WTC11 (cell line): ENCODE measurements around the gene RACGAP1. TPM values are rescaled to one million over a fixed set of nuclear protein-coding genes. Genes with fewer than 3 reads are reported as not detected.

Source experiments
- AFF4 ChIP-seq: sonication (generic); formaldehyde crosslinking; IDR thresholded peaks from 2 replicates; pipeline ENCODE4 v1.8.1; 2023; ENCODE audit warnings: mild to moderate bottlenecking, missing genetic modification reagents, borderline replicate concordance
- AR ChIP-seq: fragments of 250-450 bp; sonication (Bioruptor Pico); IDR thresholded peaks from 2 replicates; pipeline ENCODE4 v1.9.0; 2021; ENCODE audit warnings: mild to moderate bottlenecking
- CDX4 ChIP-seq: fragments of 250-450 bp; sonication (Bioruptor Pico); IDR thresholded peaks from 2 replicates; pipeline ENCODE4 v1.9.0; 2021; ENCODE audit warnings: moderate library complexity, mild to moderate bottlenecking, inconsistent platforms, borderline replicate concordance
- CREM ChIP-seq: sonication (generic); formaldehyde crosslinking; IDR thresholded peaks from 2 replicates; pipeline ENCODE4 v1.8.1; 2022; ENCODE audit warnings: mild to moderate bottlenecking, missing genetic modification reagents, moderate library complexity
- IRF2 ChIP-seq: sonication (generic); formaldehyde crosslinking; IDR thresholded peaks from 2 replicates; pipeline ENCODE4 v1.8.0; 2022; ENCODE audit warnings: low read depth, missing genetic modification reagents, borderline replicate concordance
- SMAD3 ChIP-seq: sonication (generic); formaldehyde crosslinking; IDR thresholded peaks from 2 replicates; pipeline ENCODE4 v1.8.0; 2022; ENCODE audit warnings: missing genetic modification reagents, mild to moderate bottlenecking, borderline replicate concordance
- USF1 ChIP-seq: sonication (generic); formaldehyde crosslinking; IDR thresholded peaks from 2 replicates; pipeline ENCODE4 v1.8.0; 2022; ENCODE audit warnings: mild to moderate bottlenecking, missing genetic modification reagents
- USF2 ChIP-seq: sonication (generic); formaldehyde crosslinking; IDR thresholded peaks from 2 replicates; pipeline ENCODE4 v1.8.1; 2023; ENCODE audit warnings: mild to moderate bottlenecking, missing genetic modification reagents, moderate library complexity
- ZMAT4 ChIP-seq: fragments of 250-450 bp; sonication (Bioruptor Pico); IDR thresholded peaks from 2 replicates; pipeline ENCODE4 v1.9.0; 2021; ENCODE audit warnings: mild to moderate bottlenecking
- total RNA-seq: library from RNA; stranded (reverse); gene quantifications from 3 replicates; pipeline ENCODE4 v1.2.3, GENCODE V29; 2021
- TF ChIP-seq, protein P1 (sequence below): sonication (generic); formaldehyde crosslinking; IDR thresholded peaks from 2 replicates; pipeline ENCODE4 v1.8.0; 2023; ENCODE audit warnings: missing genetic modification reagents, mild to moderate bottlenecking, borderline replicate concordance

RACGAP1 gene
- total RNA-seq, 1 experiment from 2014 or later: 87.7 TPM

- TF ChIP-seq AR (no peak), USF1 (no peak), USF2 (CRISPR knock-in tag) (no peak), ZMAT4 (CRISPR knock-in tag) (no peak), CREM (CRISPR knock-in tag) (no peak), AFF4 (no peak), IRF2 (CRISPR knock-in tag) (no peak), SMAD3 (no peak), CDX4 (CRISPR knock-in tag) (no peak)
- TF ChIP-seq, protein P1, sequence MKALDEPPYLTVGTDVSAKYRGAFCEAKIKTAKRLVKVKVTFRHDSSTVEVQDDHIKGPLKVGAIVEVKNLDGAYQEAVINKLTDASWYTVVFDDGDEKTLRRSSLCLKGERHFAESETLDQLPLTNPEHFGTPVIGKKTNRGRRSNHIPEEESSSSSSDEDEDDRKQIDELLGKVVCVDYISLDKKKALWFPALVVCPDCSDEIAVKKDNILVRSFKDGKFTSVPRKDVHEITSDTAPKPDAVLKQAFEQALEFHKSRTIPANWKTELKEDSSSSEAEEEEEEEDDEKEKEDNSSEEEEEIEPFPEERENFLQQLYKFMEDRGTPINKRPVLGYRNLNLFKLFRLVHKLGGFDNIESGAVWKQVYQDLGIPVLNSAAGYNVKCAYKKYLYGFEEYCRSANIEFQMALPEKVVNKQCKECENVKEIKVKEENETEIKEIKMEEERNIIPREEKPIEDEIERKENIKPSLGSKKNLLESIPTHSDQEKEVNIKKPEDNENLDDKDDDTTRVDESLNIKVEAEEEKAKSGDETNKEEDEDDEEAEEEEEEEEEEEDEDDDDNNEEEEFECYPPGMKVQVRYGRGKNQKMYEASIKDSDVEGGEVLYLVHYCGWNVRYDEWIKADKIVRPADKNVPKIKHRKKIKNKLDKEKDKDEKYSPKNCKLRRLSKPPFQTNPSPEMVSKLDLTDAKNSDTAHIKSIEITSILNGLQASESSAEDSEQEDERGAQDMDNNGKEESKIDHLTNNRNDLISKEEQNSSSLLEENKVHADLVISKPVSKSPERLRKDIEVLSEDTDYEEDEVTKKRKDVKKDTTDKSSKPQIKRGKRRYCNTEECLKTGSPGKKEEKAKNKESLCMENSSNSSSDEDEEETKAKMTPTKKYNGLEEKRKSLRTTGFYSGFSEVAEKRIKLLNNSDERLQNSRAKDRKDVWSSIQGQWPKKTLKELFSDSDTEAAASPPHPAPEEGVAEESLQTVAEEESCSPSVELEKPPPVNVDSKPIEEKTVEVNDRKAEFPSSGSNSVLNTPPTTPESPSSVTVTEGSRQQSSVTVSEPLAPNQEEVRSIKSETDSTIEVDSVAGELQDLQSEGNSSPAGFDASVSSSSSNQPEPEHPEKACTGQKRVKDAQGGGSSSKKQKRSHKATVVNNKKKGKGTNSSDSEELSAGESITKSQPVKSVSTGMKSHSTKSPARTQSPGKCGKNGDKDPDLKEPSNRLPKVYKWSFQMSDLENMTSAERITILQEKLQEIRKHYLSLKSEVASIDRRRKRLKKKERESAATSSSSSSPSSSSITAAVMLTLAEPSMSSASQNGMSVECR: no peak
Measured at GRCh38 chr12:50057896-50058670, 32.8 kb upstream of the RACGAP1 start (continued).
